ENCODE data around the gene USP7.

The USP7 gene

DNA sequence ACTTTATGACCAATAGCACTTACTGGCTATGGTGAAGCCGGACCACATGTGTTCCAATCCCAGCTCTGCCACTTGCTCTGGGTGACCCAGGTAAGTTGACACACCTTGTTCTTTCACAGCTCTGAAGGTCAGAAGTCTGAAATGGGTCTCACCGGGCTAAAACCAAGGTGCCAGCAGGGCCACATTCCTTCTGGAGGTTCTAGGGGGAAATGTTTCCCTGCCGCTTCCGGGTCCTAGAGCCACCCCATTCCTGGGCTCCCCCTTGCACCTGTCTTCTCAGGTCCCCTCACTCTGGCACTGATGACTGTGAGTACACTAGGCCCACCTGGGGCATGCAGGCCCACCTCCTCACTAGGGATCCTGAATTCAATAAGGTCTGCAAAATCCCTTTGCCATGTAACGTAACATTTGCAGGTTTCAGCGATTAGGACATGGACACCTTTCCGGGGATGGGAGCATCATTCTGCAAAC lies 11.4 kb downstream of the USP7 start:
- TF ChIP-seq, protein P1, sequence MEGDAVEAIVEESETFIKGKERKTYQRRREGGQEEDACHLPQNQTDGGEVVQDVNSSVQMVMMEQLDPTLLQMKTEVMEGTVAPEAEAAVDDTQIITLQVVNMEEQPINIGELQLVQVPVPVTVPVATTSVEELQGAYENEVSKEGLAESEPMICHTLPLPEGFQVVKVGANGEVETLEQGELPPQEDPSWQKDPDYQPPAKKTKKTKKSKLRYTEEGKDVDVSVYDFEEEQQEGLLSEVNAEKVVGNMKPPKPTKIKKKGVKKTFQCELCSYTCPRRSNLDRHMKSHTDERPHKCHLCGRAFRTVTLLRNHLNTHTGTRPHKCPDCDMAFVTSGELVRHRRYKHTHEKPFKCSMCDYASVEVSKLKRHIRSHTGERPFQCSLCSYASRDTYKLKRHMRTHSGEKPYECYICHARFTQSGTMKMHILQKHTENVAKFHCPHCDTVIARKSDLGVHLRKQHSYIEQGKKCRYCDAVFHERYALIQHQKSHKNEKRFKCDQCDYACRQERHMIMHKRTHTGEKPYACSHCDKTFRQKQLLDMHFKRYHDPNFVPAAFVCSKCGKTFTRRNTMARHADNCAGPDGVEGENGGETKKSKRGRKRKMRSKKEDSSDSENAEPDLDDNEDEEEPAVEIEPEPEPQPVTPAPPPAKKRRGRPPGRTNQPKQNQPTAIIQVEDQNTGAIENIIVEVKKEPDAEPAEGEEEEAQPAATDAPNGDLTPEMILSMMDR (IDR thresholded peaks at IDR 0.05; ENCODE audit: control insufficient read depth, insufficient read depth, low read depth, low read length, missing control alignments), result no peak
- H3K4me3 ChIP-seq (ENCODE audit: control insufficient read depth, low read depth, low read length), result no peak overlapping the region
- DNase-seq (ENCODE audit: low read depth), result no peak

DNA sequence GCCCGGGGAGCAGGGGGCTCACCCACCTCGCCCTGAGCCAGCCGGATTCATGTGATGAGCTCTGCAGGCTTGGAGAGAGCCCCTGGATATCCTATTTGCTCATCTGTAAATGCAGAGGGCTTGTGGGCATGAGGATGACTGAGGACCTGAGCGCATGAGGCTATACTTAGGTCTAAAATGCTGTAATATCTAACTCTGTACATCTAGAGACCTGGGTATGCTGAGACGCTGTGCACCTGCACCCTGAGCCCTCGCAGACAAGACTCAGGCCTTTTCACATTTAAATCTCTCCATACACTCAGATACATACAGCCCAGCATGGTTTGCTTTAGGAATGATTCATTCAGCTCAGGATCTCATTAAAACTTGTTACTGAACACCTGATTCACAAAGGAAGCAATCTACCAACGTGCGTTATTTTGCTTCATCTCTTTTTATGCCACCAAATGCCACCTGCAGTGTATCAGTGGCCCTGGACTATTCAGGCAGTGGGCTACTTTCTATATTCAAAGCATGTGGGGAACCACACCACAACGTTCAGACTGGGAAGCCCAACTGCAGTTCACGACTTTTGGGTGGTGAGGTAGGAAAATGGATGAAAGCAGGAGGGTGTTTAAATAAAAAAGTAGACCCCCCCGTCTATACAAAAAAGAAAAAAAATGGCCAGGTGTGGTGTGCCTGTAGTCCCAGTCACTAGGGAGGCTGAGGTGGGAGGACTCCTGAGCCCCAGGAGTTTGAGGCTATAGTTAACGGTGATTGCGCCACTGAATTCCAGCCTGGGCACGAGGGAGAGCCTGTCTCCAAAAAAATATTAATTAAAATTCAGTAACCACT lies 12.0 kb downstream of the USP7 start:
- no peak overlapping the region for H3K4me3 ChIP-seq (ENCODE audit: control insufficient read depth, low read depth, low read length)
- TF ChIP-seq, protein P1 (IDR thresholded peaks at IDR 0.05; ENCODE audit: control insufficient read depth, insufficient read depth, low read depth, low read length, missing control alignments), result no peak
- no peak for DNase-seq (ENCODE audit: low read depth)

DNA sequence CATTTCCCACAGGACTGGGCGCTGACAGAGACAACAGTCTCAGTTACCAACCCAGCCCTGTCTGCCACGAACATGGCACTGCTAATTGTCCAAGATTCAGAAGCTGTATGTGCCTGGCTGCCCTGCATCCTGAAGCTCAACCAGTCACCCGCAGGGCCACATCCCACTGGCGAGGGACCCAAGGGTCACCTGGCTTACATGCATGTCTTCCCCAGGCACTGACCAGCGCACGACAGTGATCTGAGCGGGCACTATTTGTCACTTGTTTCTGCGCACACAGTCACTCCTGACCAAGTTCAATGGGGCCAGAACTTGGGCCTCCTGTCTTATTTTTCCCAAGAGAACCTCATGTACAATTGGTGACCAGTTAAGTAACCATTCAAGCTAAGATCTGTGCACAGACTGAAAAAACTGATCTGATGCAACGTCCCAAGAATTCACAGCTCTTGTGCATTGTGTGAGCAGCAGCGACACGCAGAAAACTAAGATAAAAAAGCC lies 13.1 kb downstream of the USP7 start:
- no peak for DNase-seq (ENCODE audit: low read depth)
- H3K4me3 ChIP-seq (ENCODE audit: control insufficient read depth, low read depth, low read length), result no peak overlapping the region
- TF ChIP-seq, protein P1 (IDR thresholded peaks at IDR 0.05; ENCODE audit: control insufficient read depth, insufficient read depth, low read depth, low read length, missing control alignments), result no peak

DNA sequence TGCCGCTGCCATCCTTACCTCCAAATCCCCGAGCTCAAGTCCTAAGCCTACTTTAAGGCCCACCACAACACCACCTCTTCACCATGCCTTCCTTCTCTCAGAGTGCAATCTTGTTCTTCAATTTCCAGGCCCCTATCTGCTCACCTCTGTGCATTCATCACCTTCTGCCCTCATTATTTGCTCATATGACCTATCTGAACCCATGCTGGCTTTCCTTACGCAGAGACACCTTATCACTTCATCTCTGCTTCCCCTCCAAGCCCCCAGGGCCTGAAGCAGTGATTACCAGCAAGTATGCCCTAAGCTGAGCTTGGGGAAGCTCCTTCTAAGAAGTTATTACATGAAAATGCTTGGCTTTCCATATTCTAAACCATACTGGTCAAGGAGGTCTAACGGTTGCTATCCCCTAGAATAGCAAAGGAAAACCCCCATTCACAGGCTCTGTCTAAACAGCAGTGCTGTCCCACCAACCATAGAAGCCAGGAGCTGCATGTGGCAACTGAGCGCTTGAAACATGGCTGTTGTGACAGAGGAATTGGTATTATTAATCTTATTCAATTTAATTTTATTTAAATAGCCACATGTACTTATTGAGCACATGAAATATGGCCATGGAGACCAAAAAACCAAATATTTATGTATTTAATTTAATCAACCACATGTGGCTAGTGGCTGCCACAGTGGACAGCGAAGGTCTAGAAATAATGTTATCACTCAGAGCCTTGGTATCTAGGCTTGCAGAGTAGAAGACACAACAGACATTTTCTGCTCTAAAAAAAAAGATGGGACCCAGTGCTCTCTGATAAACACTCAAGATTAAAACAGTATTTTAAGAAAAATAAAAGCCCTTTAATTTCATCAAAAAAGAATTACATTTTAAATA lies 13.9 kb downstream of the USP7 start:
- no peak overlapping the region for H3K4me3 ChIP-seq (ENCODE audit: control insufficient read depth, low read depth, low read length)
- TF ChIP-seq, protein P1 (IDR thresholded peaks at IDR 0.05; ENCODE audit: control insufficient read depth, insufficient read depth, low read depth, low read length, missing control alignments), result no peak
- DNase-seq (ENCODE audit: low read depth), result no peak

DNA sequence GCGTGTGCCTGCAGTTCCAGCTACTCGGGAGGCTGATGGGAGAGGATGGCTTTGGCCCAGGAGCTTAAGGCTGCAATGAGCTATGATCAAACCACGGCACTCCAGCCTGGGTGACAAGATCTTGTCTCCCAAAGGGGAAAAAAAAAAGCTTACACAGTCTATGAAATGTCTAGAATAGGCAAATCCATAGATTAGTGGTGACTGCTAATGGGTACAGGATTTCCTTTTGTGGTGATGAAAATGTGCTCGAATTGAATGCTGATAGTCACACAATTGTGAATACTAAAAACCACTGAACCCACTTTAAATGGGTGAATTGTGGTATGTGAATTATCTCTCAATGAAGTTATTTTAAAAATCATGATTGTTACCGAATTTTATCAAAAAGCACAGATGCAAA lies 14.9 kb downstream of the USP7 start:
- no peak for DNase-seq (ENCODE audit: low read depth)
- TF ChIP-seq, protein P1 (IDR thresholded peaks at IDR 0.05; ENCODE audit: control insufficient read depth, insufficient read depth, low read depth, low read length, missing control alignments), result no peak
- no peak overlapping the region for H3K4me3 ChIP-seq (ENCODE audit: control insufficient read depth, low read depth, low read length)

DNA sequence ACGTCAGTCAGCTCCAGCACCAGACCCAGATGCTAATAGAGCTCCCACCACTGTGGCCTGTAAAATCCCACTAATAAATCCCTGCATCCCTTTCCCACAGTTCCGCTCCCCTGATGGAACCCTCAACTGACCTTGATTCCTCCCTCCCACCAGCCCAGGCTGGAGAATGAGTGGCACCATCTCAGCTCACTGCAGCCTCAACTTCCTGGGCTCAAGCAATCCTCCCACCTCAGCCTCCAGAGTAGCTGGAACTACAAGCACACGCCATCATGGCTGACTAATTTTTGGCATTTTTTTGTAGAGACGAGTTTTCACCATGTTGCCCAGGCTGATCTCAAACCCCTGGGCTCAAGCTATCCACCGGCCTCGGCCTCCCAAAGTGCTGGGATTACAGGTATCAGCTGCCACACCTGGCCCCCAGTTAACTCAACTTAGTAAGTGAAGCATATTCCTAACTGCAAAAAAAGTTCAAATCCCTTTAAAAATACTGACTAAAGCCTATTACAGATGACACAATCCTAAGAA lies 15.6 kb downstream of the USP7 start:
- DNase-seq (ENCODE audit: low read depth), result no peak

More for the DNA sequence above, 15.6 kb downstream of the USP7 start:
- H3K4me3 ChIP-seq (ENCODE audit: control insufficient read depth, low read depth, low read length), result no peak overlapping the region
- TF ChIP-seq, protein P1 (IDR thresholded peaks at IDR 0.05; ENCODE audit: control insufficient read depth, insufficient read depth, low read depth, low read length, missing control alignments), result no peak

All from AG09309 (cell line).